HG02763 (cell line): ENCODE data around the gene NADSYN1.

Source experiments
- ATAC-seq: cut with Tn5 transposase; IDR thresholded peaks from one replicate; pipeline ENCODE4 v1.9.1; 2021; ENCODE audit warnings: mild to moderate bottlenecking, moderate library complexity; ENCODE audit not compliant: unreplicated experiment

The NADSYN1 gene

GRCh38 chr11:71489311-71490043 lies 36.5 kb downstream of the NADSYN1 start:
- ATAC-seq = peak; percentile 44

GRCh38 chr11:71490044-71490730 lies 37.2 kb downstream of the NADSYN1 start:
- no peak for ATAC-seq

- ATAC-seq = no peak
These were observed 37.9 kb downstream of the NADSYN1 start for GRCh38 chr11:71490731-71491390.

- no peak for ATAC-seq
These were observed 38.5 kb downstream of the NADSYN1 start for GRCh38 chr11:71491531-71491930.

GRCh38 chr11:71491940-71492339 lies 38.9 kb downstream of the NADSYN1 start:
- ATAC-seq = no peak

GRCh38 chr11:71495286-71496230 lies 42.6 kb downstream of the NADSYN1 start:
- no peak for ATAC-seq

- ATAC-seq = no peak
These were observed 43.4 kb downstream of the NADSYN1 start for GRCh38 chr11:71496421-71496820.

GRCh38 chr11:71498091-71498490 lies 45.1 kb downstream of the NADSYN1 start:
- ATAC-seq = no peak

- ATAC-seq = no peak
These were observed 46.1 kb downstream of the NADSYN1 start for GRCh38 chr11:71499125-71499524.

GRCh38 chr11:71499546-71499945 lies 46.5 kb downstream of the NADSYN1 start:
- no peak for ATAC-seq

- ATAC-seq = no peak
These were observed 47.6 kb downstream of the NADSYN1 start for GRCh38 chr11:71500601-71501021.

GRCh38 chr11:71501071-71501985 lies 48.3 kb downstream of the NADSYN1 start:
- ATAC-seq = no peak

GRCh38 chr11:71502026-71502425 lies 49.0 kb downstream of the NADSYN1 start:
- ATAC-seq = no peak

- no peak for ATAC-seq
These were observed 50.0 kb downstream of the NADSYN1 start for GRCh38 chr11:71502871-71503435.

- ATAC-seq = no peak
These were observed 51.5 kb downstream of the NADSYN1 start for GRCh38 chr11:71504531-71504930.

GRCh38 chr11:71505001-71505400 lies 52.0 kb downstream of the NADSYN1 start:
- ATAC-seq = no peak

GRCh38 chr11:71505781-71506180 lies 52.8 kb downstream of the NADSYN1 start:
- no peak for ATAC-seq

- no peak for ATAC-seq
These were observed 54.1 kb downstream of the NADSYN1 start for GRCh38 chr11:71507102-71507501.
